Stimulated activated CD8-positive, alpha-beta memory T cell treated with anti-CD3 and anti-CD28 coated beads, Interleukin-2, amount 100 ng/mL, for 48 hours (primary cell): ENCODE data around the gene ELAVL3.
A peak's percentile ranks its signal among the peaks of the same experiment; 100 is the strongest.
"Not testable (repeated sequence)": the region's sequence is repeated elsewhere in the genome, so short reads cannot be mapped to it uniquely, and the experiment has no call there.

Source experiments
- DNase-seq, 2 donors: peaks; one replicate each; pipeline ENCODE4 v3.0.0-alpha.2; 2020; ENCODE audit warnings: low read depth in 2 of 2

Gene ELAVL3

DNA sequence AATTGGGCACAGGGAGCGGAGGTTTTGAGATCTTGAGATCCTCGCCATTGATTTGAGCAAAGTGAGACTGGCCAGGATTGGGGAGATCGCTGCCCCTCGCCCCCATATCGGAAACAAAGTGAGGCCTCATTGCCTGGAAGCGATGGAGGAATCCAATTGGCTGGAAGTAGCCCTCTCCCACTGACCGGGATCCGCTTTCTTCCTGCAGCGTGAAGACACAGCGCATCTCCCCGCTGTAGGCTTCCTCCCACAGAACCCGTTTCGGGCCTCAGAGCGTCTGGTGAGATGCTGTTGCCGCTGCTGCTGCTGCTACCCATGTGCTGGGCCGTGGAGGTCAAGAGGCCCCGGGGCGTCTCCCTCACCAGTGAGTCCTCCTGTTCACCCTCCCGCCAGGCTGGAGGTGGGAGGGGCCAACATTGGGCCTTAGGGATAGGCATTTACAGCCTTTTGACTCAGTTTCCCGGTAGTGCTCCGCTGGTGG lies 45.0 kb downstream of the ELAVL3 start:
- DNase-seq: no peak

DNA sequence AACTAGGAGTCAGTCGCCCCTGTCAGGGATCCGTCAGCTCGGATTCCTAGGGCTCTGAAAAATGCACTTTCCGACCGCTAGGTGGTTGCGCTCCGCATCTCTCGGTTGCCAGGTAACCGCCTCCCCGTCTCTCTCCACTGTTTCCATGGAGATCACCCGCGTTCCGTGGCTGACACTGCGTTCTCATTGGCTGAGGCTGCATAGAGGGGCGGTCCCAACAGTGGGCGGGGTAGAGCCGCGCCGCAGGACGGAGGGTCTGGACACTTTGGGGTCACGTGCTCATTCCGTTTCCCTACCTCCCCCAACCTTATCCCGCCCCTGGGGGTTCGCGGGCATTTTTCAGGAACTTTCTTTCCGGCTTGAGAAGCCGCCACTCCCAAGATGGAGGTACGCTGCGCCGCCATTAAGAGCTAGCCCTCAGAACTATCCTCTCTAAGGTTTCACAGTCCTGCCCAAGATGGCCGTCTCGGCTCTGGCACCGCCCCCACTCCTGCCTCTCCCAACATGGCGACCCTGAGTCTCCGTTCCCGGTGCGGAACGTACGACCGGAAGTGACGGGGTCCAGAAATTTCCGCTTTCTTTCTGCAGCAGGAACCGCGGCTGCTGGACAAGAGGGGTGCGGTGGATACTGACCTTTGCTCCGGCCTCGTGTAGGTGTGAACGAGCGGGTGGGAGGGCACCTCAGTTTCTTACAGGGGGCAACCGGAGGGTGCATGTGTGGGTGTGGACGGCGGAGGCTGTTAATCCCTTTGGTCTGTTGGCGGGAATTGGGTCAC lies 45.6 kb downstream of the ELAVL3 start, which contains the start of the genes ODAD3 and PRKCSH:
Gene ODAD3, minus strand, starts transcription at position 65 of the 776 bp plus-strand sequence. CDS start 105 bp downstream, outside the sequence.
Gene PRKCSH, plus strand, starts transcription at position 579 of the 776 bp plus-strand sequence. CDS start 483 bp downstream, outside the sequence.
- DNase-seq: peak; percentile 95 to 99

DNA sequence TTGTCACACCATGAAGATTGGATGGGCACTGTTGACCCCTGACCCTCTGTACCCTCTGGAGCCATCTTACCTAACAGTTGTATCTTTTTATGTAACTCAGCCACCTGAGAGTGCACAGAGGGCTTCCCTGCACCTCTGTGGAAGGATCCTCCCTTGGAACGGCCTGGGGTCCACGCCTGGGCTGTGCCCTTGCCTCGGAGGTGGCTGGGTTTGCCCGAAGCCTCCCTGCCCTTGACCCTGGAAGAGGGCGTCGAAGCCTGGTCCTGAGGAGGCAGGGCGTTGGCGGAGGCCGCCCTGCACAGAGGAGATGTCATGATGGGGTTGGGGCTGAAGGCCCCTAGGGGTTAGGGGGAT lies 46.2 kb downstream of the ELAVL3 start:
- DNase-seq: no peak

DNA sequence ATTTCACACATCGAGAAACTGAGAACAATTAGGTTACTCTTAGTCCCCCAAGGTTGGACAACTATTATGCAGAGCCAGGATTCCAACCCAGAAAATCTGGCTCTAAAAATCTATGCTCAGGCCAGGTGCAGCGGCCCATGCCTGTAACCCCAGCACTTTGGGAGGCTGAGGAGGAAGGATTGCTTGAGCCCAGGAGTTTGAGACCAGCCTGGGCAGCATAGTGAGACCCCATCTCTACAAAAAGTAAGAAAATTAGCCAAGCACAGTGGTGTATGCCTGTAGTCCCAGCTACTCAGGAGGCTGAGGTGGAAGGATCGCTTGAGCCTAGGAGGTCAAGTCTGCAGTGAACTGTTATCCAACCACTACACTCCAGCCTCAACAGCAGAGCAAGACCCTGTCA lies 47.3 kb downstream of the ELAVL3 start:
- not testable (repeated sequence) for DNase-seq

DNA sequence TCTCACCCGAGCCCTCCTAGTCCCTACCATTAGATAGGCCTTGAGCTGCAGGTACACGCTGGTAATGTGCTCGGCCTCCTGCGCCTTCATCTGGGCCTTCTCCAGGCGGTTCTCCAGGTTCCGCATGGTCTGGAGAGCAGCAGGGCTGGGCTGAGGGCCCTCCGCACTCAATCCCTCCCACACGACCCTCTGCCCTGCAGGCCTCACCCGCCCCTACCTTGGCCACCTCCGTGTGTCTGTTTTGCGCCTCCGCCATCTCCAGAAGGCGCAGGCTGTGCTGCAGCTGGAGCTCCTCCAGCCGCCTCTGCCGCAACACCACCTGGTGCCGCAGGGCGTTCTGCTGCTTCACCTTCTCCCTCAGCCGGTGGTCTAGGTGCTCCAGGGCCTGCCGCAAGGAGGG lies 54.2 kb downstream of the ELAVL3 start:
- DNase-seq: no peak

DNA sequence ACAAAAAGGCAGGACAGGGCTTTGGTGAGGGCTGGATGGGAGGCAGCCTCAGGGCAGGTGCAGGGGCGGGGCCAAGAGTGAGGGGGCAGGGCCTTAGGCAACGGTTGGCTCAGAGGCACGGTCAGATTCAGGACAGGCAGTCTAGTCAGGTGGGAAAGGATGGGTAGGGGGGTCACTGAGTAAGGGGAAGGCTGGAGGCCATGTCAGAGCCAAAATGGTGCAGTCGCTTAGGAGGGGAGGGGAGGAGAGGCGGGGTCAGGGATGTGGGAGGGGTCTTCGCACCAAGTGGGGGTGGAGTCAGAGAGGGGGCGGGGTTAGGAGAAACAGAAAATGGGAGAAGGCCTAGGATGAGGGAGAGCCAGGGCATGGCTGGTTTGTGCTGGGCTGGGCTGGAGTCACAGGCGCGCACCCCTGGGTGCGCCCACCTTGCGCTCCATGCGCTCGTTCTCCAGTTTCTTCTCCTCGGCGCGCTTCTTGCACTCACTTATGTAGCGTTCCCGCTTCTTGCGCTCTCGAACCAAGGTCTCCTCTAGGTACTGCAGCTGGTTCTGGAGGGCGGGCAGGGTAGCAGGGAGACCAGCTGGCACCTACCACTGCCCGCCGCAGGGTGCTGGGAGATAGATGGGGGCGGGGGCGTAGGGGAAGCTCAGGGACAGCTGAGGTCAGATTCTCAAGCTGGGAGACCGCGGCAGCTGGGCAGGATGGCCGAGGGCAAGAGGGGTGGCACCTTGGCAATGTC lies 55.0 kb downstream of the ELAVL3 start:
- no peak for DNase-seq

DNA sequence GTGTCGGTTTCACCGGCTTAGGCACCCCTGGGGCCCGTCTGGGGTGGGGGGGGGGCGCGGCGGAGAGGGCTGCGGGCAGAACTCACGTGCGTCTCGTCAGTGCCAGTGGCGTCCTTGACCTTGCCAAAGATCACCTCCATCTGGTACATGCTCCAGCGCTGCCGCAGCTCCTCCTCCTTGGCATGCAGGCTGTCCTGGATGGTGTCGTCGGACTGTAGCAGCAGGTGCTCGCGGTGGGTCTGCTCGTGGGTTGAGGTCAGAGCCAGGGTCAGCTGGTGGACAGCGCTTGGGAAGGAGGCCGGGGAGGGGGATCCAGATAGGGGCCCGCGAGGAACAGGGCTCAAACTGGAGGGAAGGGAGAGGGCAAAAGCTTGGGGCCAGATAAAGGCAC lies 57.1 kb downstream of the ELAVL3 start:
- no peak for DNase-seq

DNA sequence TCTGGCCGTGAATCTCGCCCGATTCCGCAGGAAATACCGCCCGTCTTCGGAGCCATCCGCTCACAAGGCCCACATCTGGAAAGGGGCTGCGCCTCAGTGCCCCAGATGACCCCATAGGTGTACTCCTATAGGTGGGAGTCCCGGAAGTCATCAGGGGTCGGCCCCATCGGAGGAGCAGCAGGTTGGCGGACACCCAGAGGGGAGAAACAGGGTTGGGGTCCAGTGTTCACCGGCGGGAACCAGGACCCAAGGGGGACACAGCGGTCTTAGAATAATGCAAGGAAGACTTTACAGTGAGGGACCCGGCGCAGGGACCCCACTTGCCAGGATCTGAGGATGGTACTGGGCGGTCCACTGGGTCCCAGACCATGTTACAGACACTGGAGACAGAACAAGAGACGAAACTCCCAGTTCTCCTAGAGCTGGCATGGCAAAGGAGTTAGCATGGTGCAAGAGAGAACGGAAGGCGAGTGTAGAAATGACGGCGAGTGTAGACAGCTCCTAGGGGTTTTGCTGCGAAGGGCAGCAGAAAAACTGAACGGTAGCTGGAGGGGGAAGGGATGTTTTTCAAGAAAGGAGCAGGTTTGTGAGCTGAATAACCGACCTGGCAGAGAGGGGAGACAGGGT lies 57.6 kb downstream of the ELAVL3 start:
- DNase-seq: no peak

DNA sequence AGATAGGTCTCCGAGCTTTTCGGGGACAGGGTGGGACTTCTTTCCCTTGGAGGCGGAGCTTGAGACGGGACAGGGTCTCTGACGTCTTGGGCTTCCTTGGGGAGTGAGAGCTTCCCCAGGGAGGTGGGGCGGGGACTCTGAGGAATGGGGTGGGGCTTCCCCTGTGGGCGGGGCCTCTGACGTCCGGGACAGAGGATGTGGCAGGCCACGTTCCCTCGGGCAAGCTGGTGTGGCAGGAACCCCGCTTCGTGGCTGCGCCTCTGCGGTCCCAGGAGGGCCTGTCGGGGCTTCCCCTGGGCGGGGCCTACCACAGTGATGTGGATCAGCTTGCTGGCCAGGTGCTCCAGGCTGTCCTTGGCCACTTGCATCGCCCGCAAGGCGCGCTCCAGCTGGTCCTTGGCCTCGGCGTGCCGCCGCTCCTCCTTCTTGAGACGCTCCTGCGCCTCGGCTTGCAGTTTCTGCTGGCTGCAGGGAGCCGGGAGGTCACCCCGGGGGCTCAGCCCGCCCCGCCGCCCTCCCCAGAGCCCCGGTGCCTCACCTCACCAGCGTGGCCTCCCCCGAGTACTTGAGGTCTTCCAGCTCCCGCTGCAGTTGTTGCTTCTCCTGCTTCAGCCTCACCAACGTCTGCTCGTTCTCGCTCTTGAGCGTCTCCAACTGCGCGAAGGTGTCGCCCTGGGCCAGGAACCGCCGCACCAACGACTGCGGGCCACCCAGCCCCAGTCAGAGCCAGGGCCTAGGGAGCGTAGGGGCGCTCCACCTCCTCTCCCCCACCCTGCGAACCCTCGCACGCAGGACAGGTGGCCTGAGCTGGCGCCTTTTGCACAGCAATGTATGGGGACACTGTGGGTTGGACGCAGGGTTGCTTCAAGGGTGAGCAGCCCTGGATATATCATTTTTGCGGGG lies 58.4 kb downstream of the ELAVL3 start:
- DNase-seq: peak; percentile 64 to 73

DNA sequence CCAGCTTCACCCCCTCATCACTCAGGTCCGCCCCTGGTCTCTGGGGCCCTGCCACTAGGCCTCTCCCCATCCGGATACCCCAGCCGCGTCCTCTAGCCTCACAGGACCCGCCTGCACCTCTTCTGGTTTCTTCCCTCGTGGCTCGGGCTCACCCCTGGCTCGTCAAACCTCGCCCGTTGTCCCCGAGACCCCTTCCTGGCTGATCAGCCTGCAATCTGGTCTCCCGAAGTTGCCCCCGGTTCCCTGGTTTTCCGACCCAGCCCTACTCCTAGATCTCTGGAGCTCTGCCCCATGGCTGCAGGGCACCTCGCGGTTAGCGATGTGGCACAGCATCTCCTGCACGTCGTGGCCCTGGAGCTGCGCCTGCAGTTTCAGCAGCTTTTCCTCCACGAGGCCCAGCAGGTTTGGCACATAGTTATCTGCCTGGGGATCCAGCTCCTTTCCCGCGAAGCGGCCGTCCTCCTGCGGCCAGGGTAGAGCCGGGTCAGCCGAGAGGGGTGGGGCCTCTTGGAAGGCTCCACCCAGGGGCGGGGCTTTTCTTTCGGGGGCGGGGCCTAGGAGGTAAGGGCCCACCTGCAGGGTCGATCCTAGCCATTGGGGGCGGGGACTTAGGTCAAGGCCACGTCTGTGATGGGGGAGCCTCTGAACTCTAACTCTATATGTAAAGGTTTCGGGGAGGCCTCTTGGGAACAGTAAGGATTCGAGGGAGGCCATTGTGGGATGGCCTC lies 59.3 kb downstream of the ELAVL3 start:
- DNase-seq: peak in 1 of 2 donors; percentile 52

DNA sequence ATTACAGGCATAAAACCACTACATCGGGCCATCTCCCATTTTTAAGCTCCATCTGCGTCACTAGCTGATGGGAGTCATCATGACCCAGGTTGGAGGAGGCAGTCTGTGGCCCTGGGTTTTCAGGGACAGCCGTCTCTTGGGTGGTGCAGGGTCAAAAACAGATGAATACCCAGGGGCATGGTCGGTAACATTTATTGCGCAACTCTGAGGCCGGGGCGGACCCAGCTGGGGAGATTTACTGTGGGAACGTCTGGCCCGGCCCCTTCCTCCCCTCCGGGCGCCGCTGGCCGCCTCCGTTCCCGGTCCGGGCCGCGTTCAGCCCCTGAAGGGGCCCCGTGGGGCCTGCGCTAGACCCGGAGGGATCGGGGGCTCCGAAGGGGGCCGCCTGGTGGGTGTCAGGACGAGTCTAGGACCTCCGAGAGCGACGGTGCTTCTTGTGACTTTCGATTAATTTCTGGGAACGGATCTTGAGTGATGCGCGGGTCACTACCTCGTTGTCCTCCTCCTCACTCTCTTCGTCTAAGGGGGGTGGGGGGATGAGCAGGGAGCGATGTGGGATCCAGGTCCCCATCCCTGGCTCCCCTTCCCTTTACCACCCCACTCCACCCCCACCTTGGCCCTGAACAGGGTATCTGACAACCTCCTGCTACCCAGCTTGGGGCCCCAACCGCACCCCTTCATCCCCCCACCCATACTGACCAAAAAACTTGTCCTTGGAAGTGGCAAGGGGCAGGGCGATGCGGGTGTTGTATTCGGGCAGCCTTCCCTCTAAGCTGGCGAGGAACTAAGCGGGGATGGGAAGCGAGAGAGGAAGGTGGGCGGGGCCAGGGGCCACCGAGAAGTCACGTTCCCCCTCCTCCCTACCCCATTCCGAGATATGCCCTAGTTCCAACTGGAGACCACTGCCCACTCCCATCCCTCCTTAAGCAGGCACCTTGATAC lies 60.1 kb downstream of the ELAVL3 start:
- no peak for DNase-seq

DNA sequence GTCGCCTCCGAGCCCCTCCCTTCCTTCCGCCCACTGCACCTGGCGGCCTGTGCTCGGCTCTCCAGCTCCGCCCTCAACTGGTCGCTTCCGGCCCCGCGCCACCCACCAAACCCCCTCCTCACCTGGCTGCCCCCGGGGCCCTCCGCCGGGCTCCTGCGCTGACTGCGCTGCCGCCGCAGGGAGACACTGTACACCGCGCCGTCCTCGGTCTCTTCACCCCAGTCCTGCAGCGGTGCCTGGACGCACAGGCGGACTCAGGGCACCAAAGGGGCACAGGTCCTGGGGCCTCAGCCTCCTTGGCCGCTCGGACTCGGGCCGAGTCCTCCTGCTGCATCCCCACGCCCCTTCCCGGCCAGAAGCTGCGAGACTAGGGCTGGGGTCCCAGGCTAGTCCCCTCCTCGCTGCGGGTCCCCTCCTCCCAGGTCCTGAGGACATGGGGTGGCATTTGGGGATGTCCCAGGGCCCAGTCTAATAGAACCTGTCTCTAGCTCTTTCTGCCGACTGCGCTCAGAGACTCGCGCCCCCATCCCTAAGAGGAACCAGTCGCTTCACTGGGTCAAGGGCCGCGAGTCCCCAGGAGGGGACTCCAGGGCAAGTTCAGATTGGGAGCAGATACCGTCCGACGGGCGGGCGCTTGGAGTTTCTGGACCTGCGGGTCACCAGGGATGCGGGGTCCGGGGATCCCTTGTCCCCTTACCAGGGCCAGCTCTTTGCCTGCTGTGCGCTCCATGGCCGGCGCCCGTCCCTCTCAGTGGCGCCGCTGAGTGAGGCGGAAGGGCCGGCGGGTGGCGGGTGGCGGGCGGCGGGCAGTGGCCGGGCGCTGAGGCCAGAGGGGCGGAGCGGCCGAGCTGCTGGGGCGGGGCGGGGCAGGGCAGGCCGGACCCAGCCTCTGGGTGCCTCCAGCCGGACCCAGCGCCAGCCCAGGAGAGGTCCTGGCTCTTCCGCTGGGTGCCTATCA lies 62.0 kb downstream of the ELAVL3 start, which contains the start of gene RGL3:
Gene RGL3, minus strand, starts transcription at position 766 of the 958 bp plus-strand sequence. Its CDS starts 36 bp downstream, at position 730.
- no peak for DNase-seq

DNA sequence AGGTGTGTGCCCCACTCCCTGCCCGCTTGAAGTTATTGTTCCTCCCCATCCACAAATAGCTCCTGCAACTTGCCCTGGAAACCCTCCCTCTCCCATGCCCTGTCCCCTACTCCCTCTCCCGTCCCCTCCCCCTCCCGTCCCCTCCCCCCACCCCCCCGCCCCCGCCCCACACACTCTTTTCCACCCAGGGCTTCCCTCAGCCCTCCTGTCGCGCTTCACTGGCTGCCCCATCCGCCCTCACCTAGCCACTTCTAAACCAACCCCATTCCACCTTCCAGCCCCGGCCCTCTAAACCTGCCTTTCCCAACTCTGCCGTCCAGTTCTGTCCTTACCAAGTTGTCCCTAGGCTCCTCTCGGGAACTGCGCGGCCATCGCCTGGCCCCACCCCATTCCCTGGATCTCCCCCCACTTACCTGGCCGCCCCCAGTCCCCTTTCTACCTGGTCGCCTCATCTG lies 62.7 kb downstream of the ELAVL3 start:
- no peak for DNase-seq

DNA sequence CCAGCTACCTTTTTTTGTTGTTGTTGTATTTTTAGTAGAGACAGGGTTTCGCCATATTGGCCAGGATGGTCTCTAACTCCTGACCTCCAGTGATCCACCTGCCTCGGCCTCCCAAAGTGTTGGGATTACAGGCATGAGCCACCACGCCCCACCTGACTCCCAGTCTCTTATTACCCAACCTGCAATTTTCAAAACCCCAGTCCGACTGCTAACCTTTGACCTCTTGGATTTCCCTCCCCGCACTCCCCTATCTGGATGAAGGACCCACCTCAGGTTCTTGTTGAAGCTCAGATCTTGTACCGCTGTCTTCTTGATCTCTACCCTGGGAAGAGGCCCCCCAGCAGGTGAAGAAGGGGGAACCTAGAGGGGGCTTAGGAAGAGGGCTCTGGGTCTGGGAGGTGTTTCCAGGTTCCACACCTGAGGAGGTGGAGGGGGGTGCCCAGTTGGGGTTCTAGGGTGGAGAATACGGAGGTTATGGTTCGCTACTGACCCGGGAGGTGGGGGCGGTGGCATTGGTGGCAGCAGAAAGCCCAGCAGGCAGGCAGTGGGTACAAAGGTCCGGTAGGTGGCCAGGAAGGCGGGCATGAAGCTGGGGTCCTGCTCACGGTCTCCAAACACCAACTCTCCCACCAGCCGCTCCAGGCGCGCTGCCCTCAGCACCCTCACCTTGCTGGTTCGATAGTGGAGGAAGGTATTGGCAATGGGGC lies 64.3 kb downstream of the ELAVL3 start:
- DNase-seq: no peak

DNA sequence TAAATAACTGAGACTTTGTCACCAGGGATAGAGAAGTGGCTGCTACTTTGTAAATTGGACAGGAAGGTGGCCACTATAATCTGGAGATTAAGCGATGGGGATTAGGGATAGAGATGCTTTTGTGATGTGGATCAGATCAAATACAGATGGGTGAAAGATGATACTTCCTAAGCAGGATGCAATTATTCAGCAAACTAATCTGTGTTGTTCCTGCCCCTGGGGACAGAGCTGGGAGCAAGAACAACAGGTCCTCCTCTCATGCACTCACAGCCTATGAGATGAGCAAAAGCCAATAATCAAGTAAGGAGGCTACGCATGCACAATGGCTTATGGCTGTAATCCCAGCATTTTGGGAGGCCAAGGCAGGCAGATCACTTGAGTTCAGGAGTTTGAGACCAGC lies 66.3 kb downstream of the ELAVL3 start:
- no peak for DNase-seq

DNA sequence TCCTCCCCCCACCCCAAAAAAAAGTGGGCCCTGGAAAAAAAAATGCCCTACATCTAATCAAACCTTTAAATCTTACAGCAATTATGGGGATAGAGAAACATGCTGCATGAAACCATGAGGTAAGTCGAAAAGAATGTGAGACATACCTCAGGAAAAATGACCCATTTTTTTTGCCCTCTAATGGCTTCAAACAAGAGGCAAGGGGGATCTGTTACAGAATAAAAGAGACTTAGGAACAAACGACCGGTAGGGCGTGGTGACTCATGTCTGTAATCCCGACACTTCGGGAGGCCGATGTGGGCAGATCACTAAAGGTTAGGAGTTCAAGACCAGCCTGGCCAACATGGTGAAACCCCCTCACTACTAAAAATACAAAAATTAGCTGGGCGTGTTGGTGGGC lies 70.2 kb downstream of the ELAVL3 start:
- no peak for DNase-seq

DNA sequence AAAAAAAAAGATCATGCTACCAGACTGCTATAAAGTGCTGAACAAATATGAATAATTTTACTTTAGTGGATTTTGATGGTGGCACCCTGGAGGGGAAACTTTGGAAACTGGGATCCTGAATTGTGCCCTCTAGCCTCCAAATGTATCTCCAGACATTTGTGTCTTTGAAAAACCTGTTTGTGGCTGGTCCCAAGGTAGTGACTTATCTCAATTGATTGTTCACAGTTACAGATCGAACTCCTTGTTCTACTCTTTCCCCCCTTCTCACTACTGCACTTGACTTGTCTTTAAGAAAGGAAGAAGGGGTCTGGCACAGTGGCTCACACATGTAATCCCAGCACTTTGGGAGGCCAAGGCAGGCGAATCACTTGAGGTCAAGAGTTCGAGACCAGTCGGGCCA lies 72.3 kb downstream of the ELAVL3 start:
- no peak for DNase-seq
